HepG2 (cell line): ENCODE data around the gene PIP5KL1. TPM values are rescaled to one million over a fixed set of nuclear protein-coding genes. Genes with fewer than 3 reads are reported as not detected.

Experiments used
- ATAC-seq: fragments of 200-7000 bp; cut with Tn5 transposase; 3 replicates; pipeline ENCODE4 v1.9.1; 2020; ENCODE audit warnings: mild to moderate bottlenecking, moderate library complexity
- BruUV-seq: library from RNA; stranded (reverse); fragments of 400-500 nt; replicated peaks from 2 replicates; lab custom pipeline; 2021; lab: Mats Ljungman, UMichigan
- CTCF ChIA-PET: fragments of 300-600 bp; formaldehyde crosslinking; extraction: SDS; loops from one replicate; lab custom pipeline; 2021; ENCODE audit warnings: low total read pairs, inconsistent platforms, low intra/inter-chr PET ratio; lab: Yijun Ruan, JAX
- POLR2A ChIA-PET: fragments of 350-600 bp; sonication (Branson Sonifier 250); formaldehyde crosslinking; loops from one replicate; lab custom pipeline; 2020; ENCODE audit warnings: antibody characterized with exemption, inconsistent platforms; lab: Yijun Ruan, JAX
- DNase-seq: peaks from one replicate; pipeline ENCODE4 v3.0.0-alpha.2; 2015; ENCODE audit warnings: low spot score
- FAIRE-seq: peaks from 3 replicates; lab custom pipeline; 2011; peaks lifted over from hg19 to GRCh38; lab: Jason Lieb, UNC
- H2AFZ ChIP-seq: one replicate; pipeline ENCODE4 v1.6.1; 2011; ENCODE audit warnings: low read length, inconsistent platforms
- H3K27ac ChIP-seq: fragments of 300-600 bp; 3 replicates; pipeline ENCODE4 v1.8.0; 2011; ENCODE audit warnings: mixed run types, mild to moderate bottlenecking, mixed read lengths, low read length, inconsistent platforms; ENCODE audit not compliant: insufficient read depth; ENCODE audit errors: extremely low read length
- H3K27me3 ChIP-seq, 2 experiments: fragments of 200-600 bp in 1 of 2; 2 replicates in 1 of 2; 3 replicates in 1 of 2; pipeline versions ENCODE4 v1.6.0 to v1.8.0; 2011; ENCODE audit warnings: low read length in 2 of 2, mild to moderate bottlenecking in 2 of 2, moderate library complexity in 2 of 2, inconsistent platforms in 1 of 2; ENCODE audit not compliant: insufficient read depth in 2 of 2, control insufficient read depth in 1 of 2
- H3K36me3 ChIP-seq, 2 experiments: fragments of 200-600 bp in 1 of 2; replicated peaks in 1 of 2; 2 replicates in 1 of 2; 3 replicates in 1 of 2; pipeline versions ENCODE4 v1.5.1 to v1.8.0; 2011; ENCODE audit warnings: low read length in 2 of 2, inconsistent platforms in 1 of 2; ENCODE audit not compliant: insufficient read depth in 2 of 2, control insufficient read depth in 1 of 2
- H3K4me1 ChIP-seq: 2 replicates; pipeline ENCODE4 v1.5.1; 2012; ENCODE audit warnings: low read length, inconsistent platforms; ENCODE audit not compliant: insufficient read depth
- H3K4me2 ChIP-seq: 2 replicates; pipeline ENCODE4 v1.6.0; 2011; ENCODE audit warnings: low read depth, low read length, inconsistent platforms
- H3K4me3 ChIP-seq, 3 experiments: fragments of 200-600 bp in 1 of 3; sonication (generic), shearing (Covaris generic) in 1 of 3; replicated peaks in 1 of 3; 2 replicates each; pipeline ENCODE4 v1.5.1; 2011 to 2016; ENCODE audit warnings: low read length in 3 of 3, inconsistent platforms in 2 of 3, low read depth in 2 of 3, mild to moderate bottlenecking in 2 of 3, control low read depth in 1 of 3, mixed read lengths in 1 of 3; ENCODE audit not compliant: insufficient read depth in 1 of 3
- H3K79me2 ChIP-seq: one replicate; pipeline ENCODE4 v1.6.1; 2011; ENCODE audit warnings: low read length, inconsistent platforms; ENCODE audit not compliant: insufficient read depth
- H3K9ac ChIP-seq: 2 replicates; pipeline ENCODE4 v1.6.0; 2011; ENCODE audit warnings: mild to moderate bottlenecking, low read depth, low read length, inconsistent platforms; ENCODE audit not compliant: insufficient read depth
- H3K9me3 ChIP-seq: 2 replicates; pipeline ENCODE4 v1.5.1; 2012; ENCODE audit warnings: mild to moderate bottlenecking, low read length
- H4K20me1 ChIP-seq: 2 replicates; pipeline ENCODE4 v1.6.0; 2011; ENCODE audit warnings: inconsistent platforms, mild to moderate bottlenecking, low read length, moderate library complexity; ENCODE audit not compliant: insufficient read depth
- CTCF ChIP-seq: sonication (generic); formaldehyde crosslinking; IDR thresholded peaks from 2 replicates; pipeline ENCODE4 v1.5.0; 2020; ENCODE audit warnings: mild to moderate bottlenecking, missing genetic modification reagents, moderate library complexity
- MZF1 ChIP-seq: sonication (generic); formaldehyde crosslinking; IDR thresholded peaks from 2 replicates; pipeline ENCODE4 v1.8.1; 2023; ENCODE audit warnings: mild to moderate bottlenecking, missing genetic modification reagents, borderline replicate concordance
- NR2F2 ChIP-seq: IDR thresholded peaks from 2 replicates; pipeline ENCODE4 v1.6.1; 2012; ENCODE audit warnings: low read depth, inconsistent platforms, borderline replicate concordance
- SP140L ChIP-seq: sonication (generic); formaldehyde crosslinking; IDR thresholded peaks from 2 replicates; pipeline ENCODE4 v1.4.0; 2020; ENCODE audit warnings: missing genetic modification reagents, borderline replicate concordance
- STAG1 ChIP-seq: sonication (generic); formaldehyde crosslinking; IDR thresholded peaks from 2 replicates; pipeline ENCODE4 v1.4.0; 2020; ENCODE audit warnings: missing genetic modification reagents
- ZNF263 ChIP-seq: sonication (generic); formaldehyde crosslinking; IDR thresholded peaks from 2 replicates; pipeline ENCODE4 v1.4.0; 2020; ENCODE audit warnings: missing genetic modification reagents
- ZNF30 ChIP-seq: sonication (generic); formaldehyde crosslinking; IDR thresholded peaks from 2 replicates; pipeline ENCODE4 v1.5.0; 2020; ENCODE audit warnings: mild to moderate bottlenecking, missing genetic modification reagents
- ZNF557 ChIP-seq: sonication (generic); formaldehyde crosslinking; IDR thresholded peaks from 2 replicates; pipeline ENCODE4 v1.4.0; 2020; ENCODE audit warnings: missing genetic modification reagents
- ZSCAN9 ChIP-seq: IDR thresholded peaks from 2 replicates; pipeline ENCODE4 v1.6.1; 2016; ENCODE audit warnings: borderline replicate concordance
- WGBS: methylation state at CpG from one replicate; pipeline ENCODE4 v1.1.6; 2017; ENCODE audit warnings: low lambda C conversion rate; 5-methylcytosine and 5-hydroxymethylcytosine counted together
- in situ Hi-C: cut with HindIII; loops from 2 replicates; pipeline ENCODE4 v1.10.0; 2017; ENCODE audit warnings: low pct_unique_long_range_greater_than_20kb; ENCODE audit not compliant: extremely low pct_ligation_motif_present
- intact Hi-C: fragments of 100-400 bp; cut with micrococcal nuclease; formaldehyde crosslinking; loops from one replicate; pipeline ENCODE4 v1.10.0; 2022; ENCODE audit not compliant: unreplicated experiment
- polyA plus RNA-seq, 8 experiments: library from polyadenylated mRNA; depleted of rRNA in 3 of 8; stranded (reverse) in 7 of 8; unstranded in 1 of 8; fragments of >200 nt; fragmentation: Illumina TruSeq in 4 of 8; extraction: Trizol in 4 of 8; gene quantifications; 2 replicates each; pipeline versions ENCODE4 v1.2.1 to v1.2.3, GENCODE V29; 2011 to 2016; ENCODE audit warnings: low read depth in 4 of 8, missing spikeins in 1 of 8, mixed read lengths in 1 of 8; ENCODE audit not compliant: insufficient read depth in 1 of 8
- total RNA-seq, 5 experiments: library from RNA; depleted of rRNA; stranded (reverse); fragments of >200 nt; fragmentation: Illumina TruSeq; extraction: Trizol; gene quantifications; 2 replicates each; pipeline ENCODE4 v1.2.3, GENCODE V29; 2016; ENCODE audit warnings: low read depth in 1 of 5

The PIP5KL1 gene
- total and polyA plus RNA-seq, 2 of the 13 experiments (the other 11 are each of a cell fraction or from before 2014, with no cell fraction given) = 0.20 to 0.49 TPM

DNA sequence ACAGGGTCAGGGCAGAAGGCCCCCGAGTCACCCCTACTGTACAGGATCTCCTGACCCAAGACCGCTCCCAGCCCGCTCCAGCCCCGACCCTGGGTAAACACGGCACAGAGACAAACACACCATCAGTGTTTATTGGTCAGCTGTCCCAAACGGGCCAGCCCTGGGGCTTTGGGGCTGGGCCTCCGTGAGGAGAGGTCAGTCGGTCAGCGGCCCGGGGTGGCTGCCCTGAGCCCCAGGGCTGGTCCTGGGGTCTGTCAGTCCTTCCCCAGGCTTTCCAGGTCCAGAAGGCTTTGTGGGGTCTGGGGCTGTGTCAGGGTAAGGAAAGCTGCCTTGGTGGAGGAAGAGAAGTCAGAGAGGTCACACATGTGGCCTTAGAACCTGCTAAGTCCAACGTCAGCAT is 4.4 kb upstream of the PIP5KL1 start (continued):
- TF ChIP-seq SP140L (CRISPR knock-in tag) (no peak), ZNF30 (CRISPR knock-in tag) (no peak), MZF1 (CRISPR knock-in tag) (no peak), NR2F2 (no peak), ZNF557 (CRISPR knock-in tag) (no peak)

DNA sequence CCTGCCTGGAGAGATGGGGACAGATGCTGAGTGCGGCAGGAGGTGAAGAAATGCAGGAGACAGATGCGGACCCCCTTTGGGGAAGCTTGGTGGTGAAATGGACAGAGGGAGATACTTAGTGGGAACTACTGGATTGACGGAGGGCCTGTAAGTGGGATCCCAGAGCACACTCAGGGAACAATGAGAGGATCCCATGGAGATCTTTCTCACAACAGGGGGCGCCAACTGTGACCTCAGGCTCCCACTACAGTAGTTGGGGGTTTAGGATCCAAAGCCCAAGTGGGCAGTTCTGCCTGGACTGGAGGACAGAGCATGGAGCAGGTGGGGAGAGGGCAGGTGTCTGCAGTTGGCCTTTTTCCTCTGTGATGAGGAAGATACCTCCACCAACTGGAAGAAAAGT is 3.7 kb upstream of the PIP5KL1 start:
- Histone ChIP-seq H3K79me2 (peaks cover 22% of the 10 kb centered on the region), H3K9me3 (no peaks in the 10 kb centered on the region), H4K20me1 (no peaks in the 10 kb centered on the region), H3K9ac (no peak overlapping the region), H3K36me3 (peaks cover 0 to 2% of the 10 kb centered on the region in 2 experiments; a peak in 2 of 5 replicates), H3K4me3 (no peak overlapping the region), H3K27me3 (peaks cover 0 to 2% of the 10 kb centered on the region in 2 experiments; a peak in 3 of 5 replicates), H3K27ac (no peak overlapping the region), H3K4me1 (peaks cover 49% of the 10 kb centered on the region), H2AFZ (no peak overlapping the region), H3K4me2 (no peak overlapping the region)
- WGBS = 85% methylated on average over 4 of the region's 4 CpGs
- ChIA-PET POLR2A (no interaction called here), CTCF (no interaction called here)
- intact Hi-C loops (no loop called here), in situ Hi-C loops (no loop called here)
- TF ChIP-seq ZSCAN9 (no peak), STAG1 (CRISPR knock-in tag) (peak; percentile 19), CTCF (CRISPR knock-in tag) (peak; percentile 34), ZNF263 (CRISPR knock-in tag) (peak; percentile 26; the same call in 1 of the 2 replicates)
- ATAC-seq (no peak), DNase-seq (no peak), FAIRE-seq (no peak)
- BruUV-seq = no TSS peak
